ENCODE data around the gene DUSP9.

- TF ChIP-seq, protein P1, sequence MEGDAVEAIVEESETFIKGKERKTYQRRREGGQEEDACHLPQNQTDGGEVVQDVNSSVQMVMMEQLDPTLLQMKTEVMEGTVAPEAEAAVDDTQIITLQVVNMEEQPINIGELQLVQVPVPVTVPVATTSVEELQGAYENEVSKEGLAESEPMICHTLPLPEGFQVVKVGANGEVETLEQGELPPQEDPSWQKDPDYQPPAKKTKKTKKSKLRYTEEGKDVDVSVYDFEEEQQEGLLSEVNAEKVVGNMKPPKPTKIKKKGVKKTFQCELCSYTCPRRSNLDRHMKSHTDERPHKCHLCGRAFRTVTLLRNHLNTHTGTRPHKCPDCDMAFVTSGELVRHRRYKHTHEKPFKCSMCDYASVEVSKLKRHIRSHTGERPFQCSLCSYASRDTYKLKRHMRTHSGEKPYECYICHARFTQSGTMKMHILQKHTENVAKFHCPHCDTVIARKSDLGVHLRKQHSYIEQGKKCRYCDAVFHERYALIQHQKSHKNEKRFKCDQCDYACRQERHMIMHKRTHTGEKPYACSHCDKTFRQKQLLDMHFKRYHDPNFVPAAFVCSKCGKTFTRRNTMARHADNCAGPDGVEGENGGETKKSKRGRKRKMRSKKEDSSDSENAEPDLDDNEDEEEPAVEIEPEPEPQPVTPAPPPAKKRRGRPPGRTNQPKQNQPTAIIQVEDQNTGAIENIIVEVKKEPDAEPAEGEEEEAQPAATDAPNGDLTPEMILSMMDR (IDR thresholded peaks at IDR 0.05): no peak
- TF ChIP-seq POLR2AphosphoS5 (IDR thresholded peaks at IDR 0.05) (no peak), POLR2A (IDR thresholded peaks at IDR 0.05) (no peak)
Measured at GRCh38 chrX:153633607-153634180, 13.3 kb upstream of the DUSP9 start.

Data from prostate gland (tissue), 2 donors.